Esophagus squamous epithelium (tissue), 5 donors: Measurements from ENCODE around the gene EPM2AIP1. TPM values are rescaled to one million over a fixed set of nuclear protein-coding genes. Genes with fewer than 3 reads are reported as not detected.

Experiments used
- DNase-seq: peaks from one replicate; lab custom pipeline; 2025; lab: John Stamatoyannopoulos, UW
- H3K27ac ChIP-seq, 4 donors: fragments of 200-600 bp; sonication (generic); one replicate each; pipeline ENCODE4 v1.5.1; 2016 to 2019; ENCODE audit warnings: mild to moderate bottlenecking in 1 of 4
- H3K27me3 ChIP-seq, 4 donors: fragments of 200-600 bp; sonication (generic); 1 replicate in 3 of 4; 2 replicates in 1 of 4; pipeline versions ENCODE4 v1.5.1 to v1.6.0; 2017 to 2021; ENCODE audit warnings: antibody characterized with exemption in 1 of 4
- H3K36me3 ChIP-seq, 3 donors: fragments of 200-600 bp; sonication (generic); one replicate each; pipeline ENCODE4 v1.5.1; 2016 to 2019
- H3K4me1 ChIP-seq, 3 donors: fragments of 200-600 bp; sonication (generic); one replicate each; pipeline ENCODE4 v1.5.1; 2017 to 2019
- H3K4me3 ChIP-seq, 4 donors: fragments of 200-600 bp; sonication (generic); 1 replicate in 3 of 4; 2 replicates in 1 of 4; pipeline ENCODE4 v1.5.1; 2016 to 2019; ENCODE audit warnings: mild to moderate bottlenecking in 2 of 4, moderate library complexity in 1 of 4
- H3K9me3 ChIP-seq, 3 donors: fragments of 200-600 bp; sonication (generic); one replicate each; pipeline ENCODE4 v1.5.1; 2016 to 2019
- CTCF ChIP-seq, 6 experiments: fragments of 450-650 bp in 4 of 6; fragments of 200-600 bp in 2 of 6; sonication (generic) in 2 of 6; IDR thresholded peaks; one replicate each; pipeline ENCODE4 v1.5.1; 2016 to 2019; ENCODE audit warnings: antibody characterized with exemption in 6 of 6, mild to moderate bottlenecking in 4 of 6, moderate library complexity in 4 of 6
- POLR2A ChIP-seq, 4 donors: fragments of 450-650 bp; IDR thresholded peaks; one replicate each; pipeline ENCODE4 v1.6.1; 2017; ENCODE audit warnings: antibody characterized with exemption in 4 of 4, mild to moderate bottlenecking in 4 of 4, moderate library complexity in 3 of 4
- WGBS, 2 donors: methylation state at CpG; one replicate each; pipeline ENCODE4 v1.1.5; 2018; 5-methylcytosine and 5-hydroxymethylcytosine counted together
- intact Hi-C: fragments of 100-400 bp; cut with DNase I; formaldehyde crosslinking; loops from one replicate; pipeline ENCODE4 v1.15.0; 2022
- total RNA-seq, 4 donors: library from RNA; depleted of rRNA; stranded (reverse); fragments of >200 nt; gene quantifications; one replicate each; pipeline ENCODE4 v1.1.0, GENCODE V29; 2016
- donor health status: DM: yes; HTN: yes; CAD: no.

The EPM2AIP1 gene
- total RNA-seq, 4 donors from 2014 or later = 5.5 to 13.9 (median 7.7) TPM

GRCh38 chr3:37024820-37025405, 32.0 kb upstream of the EPM2AIP1 start:
- no peaks in the 10 kb centered on the region for H3K27me3 ChIP-seq
- H3K27ac ChIP-seq = no peak overlapping the region
- intact Hi-C loops = loop anchor here (10.0 kb wide), 1 partner anchor 190 kb away; no protein-coding TSS in a partner anchor
- 73 to 93% methylated on average over 3 of the region's 3 CpGs for WGBS, 2 donors
- H3K9me3 ChIP-seq = no peaks in the 10 kb centered on the region
- DNase-seq = no peak
- H3K36me3 ChIP-seq = peaks cover under 1 to 100% (median 18%) of the 10 kb centered on the region in 3 donors
- H3K4me3 ChIP-seq = no peak overlapping the region
- TF ChIP-seq POLR2A (IDR thresholded peaks at IDR 0.05) (no peak), CTCF (IDR thresholded peaks at IDR 0.05) (no peak)
- H3K4me1 ChIP-seq = peaks cover 0 to 4% (median 4%) of the 10 kb centered on the region in 3 donors

GRCh38 chr3:37024092-37024491, 31.2 kb upstream of the EPM2AIP1 start:
- no peak for DNase-seq
- no peak overlapping the region for H3K27ac ChIP-seq
- TF ChIP-seq POLR2A (IDR thresholded peaks at IDR 0.05) (no peak), CTCF (IDR thresholded peaks at IDR 0.05) (peak in 5 of 6 experiments; percentile 19 to 51 (median 30))
- no peaks in the 10 kb centered on the region for H3K4me1 ChIP-seq
- no peaks in the 10 kb centered on the region for H3K9me3 ChIP-seq
- WGBS, 2 donors = 85 to 86% methylated on average over 2 of the region's 2 CpGs
- H3K36me3 ChIP-seq = peaks cover 8 to 100% (median 18%) of the 10 kb centered on the region in 3 donors
- intact Hi-C loops = loop anchor here (10.0 kb wide), 1 partner anchor 191 kb away; no protein-coding TSS in a partner anchor
- no peak overlapping the region for H3K4me3 ChIP-seq
- no peaks in the 10 kb centered on the region for H3K27me3 ChIP-seq

- Histone ChIP-seq H3K4me3 (no peak overlapping the region), H3K27me3 (no peaks in the 10 kb centered on the region), H3K9me3 (no peaks in the 10 kb centered on the region), H3K4me1 (no peaks in the 10 kb centered on the region), H3K36me3 (peaks cover 16 to 98% (median 18%) of the 10 kb centered on the region in 3 donors), H3K27ac (no peak overlapping the region)
- intact Hi-C loops = no loop called here
- TF ChIP-seq POLR2A (IDR thresholded peaks at IDR 0.05) = no peak
- no peak for TF ChIP-seq CTCF (IDR thresholded peaks at IDR 0.05)
- 100% methylated on average over 1 to 2 of the region's 3 CpGs for WGBS, 2 donors
- no peak for DNase-seq
Observed at GRCh38 chr3:37017683-37018082, 24.8 kb upstream of the EPM2AIP1 start.

- TF ChIP-seq CTCF (IDR thresholded peaks at IDR 0.05) (no peak), POLR2A (IDR thresholded peaks at IDR 0.05) (no peak)
- H3K36me3 ChIP-seq = peaks cover 16 to 98% (median 18%) of the 10 kb centered on the region in 3 donors
- no peak overlapping the region for H3K27ac ChIP-seq
- no peak overlapping the region for H3K4me3 ChIP-seq
- H3K9me3 ChIP-seq = no peaks in the 10 kb centered on the region
- intact Hi-C loops = no loop called here
- H3K27me3 ChIP-seq = no peaks in the 10 kb centered on the region
- 92 to 96% methylated on average over 7 to 8 of the region's 8 CpGs for WGBS, 2 donors
- DNase-seq = no peak
- no peaks in the 10 kb centered on the region for H3K4me1 ChIP-seq
Observed at GRCh38 chr3:37016903-37017302, 24.0 kb upstream of the EPM2AIP1 start.

- Histone ChIP-seq H3K27ac (no peak overlapping the region), H3K4me1 (no peaks in the 10 kb centered on the region), H3K9me3 (no peaks in the 10 kb centered on the region), H3K36me3 (peaks cover 11 to 98% (median 16%) of the 10 kb centered on the region in 3 donors), H3K4me3 (no peak overlapping the region), H3K27me3 (no peaks in the 10 kb centered on the region)
- no peak for DNase-seq
- TF ChIP-seq POLR2A (IDR thresholded peaks at IDR 0.05) = no peak
- no peak for TF ChIP-seq CTCF (IDR thresholded peaks at IDR 0.05)
- WGBS, 2 donors = 90 to 94% methylated on average over 5 of the region's 5 CpGs
- intact Hi-C loops = no loop called here
Observed at GRCh38 chr3:37015642-37016041, 22.7 kb upstream of the EPM2AIP1 start.
